Caco-2 (cell line): ENCODE results near the gene BAG2. TPM values are rescaled to one million over a fixed set of nuclear protein-coding genes. Genes with fewer than 3 reads are reported as not detected.

Experiments
- BruUV-seq: library from RNA; stranded (reverse); fragments of 400-500 nt; replicated peaks from 2 replicates; lab custom pipeline; 2021; lab: Mats Ljungman, UMichigan
- CTCF ChIA-PET: fragments of 300-600 bp; sonication (Branson Sonifier 250); formaldehyde crosslinking; loops from one replicate; lab custom pipeline; 2022; ENCODE audit warnings: antibody characterized with exemption; lab: Charles Lee
- POLR2A ChIA-PET: fragments of 300-600 bp; sonication (Branson Sonifier 250); formaldehyde crosslinking; loops from one replicate; lab custom pipeline; 2022; ENCODE audit warnings: antibody characterized with exemption; lab: Charles Lee
- DNase-seq, 2 experiments: peaks; one replicate each; pipeline versions ENCODE4 v3.0.0 to v3.0.0-alpha.2; 2020 to 2022
- H3K27me3 ChIP-seq: replicated peaks from 2 replicates; pipeline ENCODE4 v1.6.0; 2011; ENCODE audit warnings: low read length; ENCODE audit not compliant: control insufficient read depth, insufficient read depth
- H3K36me3 ChIP-seq: 2 replicates; pipeline ENCODE4 v1.5.1; 2011; ENCODE audit warnings: low read length; ENCODE audit not compliant: control insufficient read depth, insufficient read depth
- H3K4me1 ChIP-seq: fragments of 250-450 bp; sonication (Bioruptor Pico); 2 replicates; pipeline ENCODE4 v1.5.1; 2020; ENCODE audit warnings: mild to moderate bottlenecking
- H3K4me3 ChIP-seq: 2 replicates; pipeline ENCODE4 v1.5.1; 2011; ENCODE audit warnings: low read depth, mild to moderate bottlenecking, control low read depth, low read length
- H3K9me3 ChIP-seq: fragments of 250-450 bp; sonication (Bioruptor Pico); 2 replicates; pipeline ENCODE4 v1.5.1; 2020; ENCODE audit warnings: mild to moderate bottlenecking, moderate library complexity
- H3K27ac Mint-ChIP-seq: one replicate; pipeline ENCODE4 v1.8.0; 2022; ENCODE audit warnings: mixed read lengths; ENCODE audit not compliant: unreplicated experiment
- H3K27me3 Mint-ChIP-seq: one replicate; pipeline ENCODE4 v1.8.0; 2022; ENCODE audit warnings: mixed read lengths; ENCODE audit not compliant: insufficient read depth, unreplicated experiment
- H3K36me3 Mint-ChIP-seq: one replicate; pipeline ENCODE4 v1.8.0; 2022; ENCODE audit warnings: mild to moderate bottlenecking, mixed read lengths; ENCODE audit not compliant: insufficient read depth, unreplicated experiment
- H3K4me1 Mint-ChIP-seq: one replicate; pipeline ENCODE4 v1.8.0; 2022; ENCODE audit warnings: low read depth, mixed read lengths; ENCODE audit not compliant: unreplicated experiment
- H3K4me3 Mint-ChIP-seq: one replicate; pipeline ENCODE4 v1.8.0; 2022; ENCODE audit warnings: mild to moderate bottlenecking, moderate library complexity, mixed read lengths; ENCODE audit not compliant: unreplicated experiment
- H3K9me3 Mint-ChIP-seq: one replicate; pipeline ENCODE4 v1.8.0; 2022; ENCODE audit warnings: mixed read lengths; ENCODE audit not compliant: unreplicated experiment
- intact Hi-C: fragments of 100-400 bp; cut with micrococcal nuclease; formaldehyde crosslinking; loops from one replicate; pipeline ENCODE4 v1.10.0; 2022; ENCODE audit not compliant: unreplicated experiment
- total RNA-seq: library from RNA; stranded (reverse); gene quantifications from 2 replicates; pipeline ENCODE4 v1.2.3, GENCODE V29; 2022
- TF ChIP-seq, protein P1 (sequence below), 2 experiments: fragments of 200-600 bp in 1 of 2; IDR thresholded peaks; 1 replicate in 1 of 2; 2 replicates in 1 of 2; pipeline versions ENCODE4 v1.5.1 to v1.8.0; 2011 to 2022; ENCODE audit warnings: antibody characterized with exemption in 1 of 2, control low read depth in 1 of 2, inconsistent platforms in 1 of 2, low read depth in 1 of 2, low read length in 1 of 2, mild to moderate bottlenecking in 1 of 2, moderate library complexity in 1 of 2; ENCODE audit not compliant: insufficient read depth in 1 of 2, severe bottlenecking in 1 of 2, unreplicated experiment in 1 of 2

BAG2 gene
- total RNA-seq, 1 experiment from 2014 or later: 9.5 TPM

DNA sequence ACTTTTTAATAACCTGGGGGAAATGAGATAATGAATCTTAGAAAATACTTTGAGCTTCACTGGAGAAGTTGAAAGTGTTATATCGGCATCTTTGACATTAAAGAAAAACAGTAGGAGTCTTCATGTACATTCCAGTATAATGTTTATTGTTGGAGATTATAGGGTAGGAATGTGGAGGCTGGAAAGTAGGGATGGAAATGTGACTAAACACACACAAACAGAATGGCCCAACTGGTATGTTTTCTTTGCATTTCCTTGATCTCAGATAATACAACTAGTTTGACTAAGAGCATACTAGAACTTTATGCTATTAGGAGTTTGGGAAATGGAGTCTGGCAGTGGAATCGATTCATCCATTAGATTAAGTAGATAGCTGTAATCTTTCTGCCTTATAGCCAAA, 10.1 kb upstream of the BAG2 start:
- intact Hi-C loops: no loop called here
- Mint-ChIP-seq H3K27me3 (no peaks in the 10 kb centered on the region), H3K4me1 (no peaks in the 10 kb centered on the region), H3K9me3 (no peaks in the 10 kb centered on the region), H3K4me3 (no peak overlapping the region), H3K36me3 (peaks cover 14% of the 10 kb centered on the region), H3K27ac (no peak overlapping the region)
- BruUV-seq: no TSS peak
- Histone ChIP-seq H3K36me3 (peaks cover 1% of the 10 kb centered on the region; the same call in 1 of the 2 replicates), H3K27me3 (no peaks in the 10 kb centered on the region), H3K4me3 (no peak overlapping the region), H3K4me1 (no peaks in the 10 kb centered on the region), H3K9me3 (no peaks in the 10 kb centered on the region)
- ChIA-PET CTCF (no interaction called here), POLR2A (no interaction called here)
- TF ChIP-seq, protein P1, sequence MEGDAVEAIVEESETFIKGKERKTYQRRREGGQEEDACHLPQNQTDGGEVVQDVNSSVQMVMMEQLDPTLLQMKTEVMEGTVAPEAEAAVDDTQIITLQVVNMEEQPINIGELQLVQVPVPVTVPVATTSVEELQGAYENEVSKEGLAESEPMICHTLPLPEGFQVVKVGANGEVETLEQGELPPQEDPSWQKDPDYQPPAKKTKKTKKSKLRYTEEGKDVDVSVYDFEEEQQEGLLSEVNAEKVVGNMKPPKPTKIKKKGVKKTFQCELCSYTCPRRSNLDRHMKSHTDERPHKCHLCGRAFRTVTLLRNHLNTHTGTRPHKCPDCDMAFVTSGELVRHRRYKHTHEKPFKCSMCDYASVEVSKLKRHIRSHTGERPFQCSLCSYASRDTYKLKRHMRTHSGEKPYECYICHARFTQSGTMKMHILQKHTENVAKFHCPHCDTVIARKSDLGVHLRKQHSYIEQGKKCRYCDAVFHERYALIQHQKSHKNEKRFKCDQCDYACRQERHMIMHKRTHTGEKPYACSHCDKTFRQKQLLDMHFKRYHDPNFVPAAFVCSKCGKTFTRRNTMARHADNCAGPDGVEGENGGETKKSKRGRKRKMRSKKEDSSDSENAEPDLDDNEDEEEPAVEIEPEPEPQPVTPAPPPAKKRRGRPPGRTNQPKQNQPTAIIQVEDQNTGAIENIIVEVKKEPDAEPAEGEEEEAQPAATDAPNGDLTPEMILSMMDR (IDR thresholded peaks at IDR 0.05; ENCODE audit: insufficient read depth in 1 of 2, low read depth in 1 of 2, low read length in 1 of 2, severe bottlenecking in 1 of 2, unreplicated experiment in 1 of 2): no peak
- no peak for DNase-seq

DNA sequence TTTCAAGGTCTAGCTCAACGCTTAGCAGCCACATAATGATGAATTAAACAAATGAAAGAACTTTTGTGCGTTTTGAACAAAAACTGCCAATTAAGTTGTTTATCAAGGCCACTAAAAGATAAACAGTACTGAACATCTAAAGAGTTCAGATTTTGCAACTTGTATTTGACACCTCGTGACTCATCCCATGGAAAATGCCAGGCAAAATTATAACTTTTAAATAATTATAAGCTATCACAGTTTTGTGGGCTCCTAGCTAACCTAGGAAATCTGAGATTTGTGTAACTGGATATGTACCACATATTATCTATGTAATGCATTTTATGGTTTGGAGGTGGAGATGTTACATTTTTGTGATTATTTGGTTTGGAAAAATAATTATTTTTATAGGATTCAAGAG, 9.6 kb upstream of the BAG2 start:
- H3K4me1 ChIP-seq: no peaks in the 10 kb centered on the region
- no TSS peak for BruUV-seq
- intact Hi-C loops: no loop called here
- Mint-ChIP-seq H3K9me3 (no peaks in the 10 kb centered on the region), H3K36me3 (peaks cover 14% of the 10 kb centered on the region), H3K27ac (no peak overlapping the region), H3K27me3 (no peaks in the 10 kb centered on the region), H3K4me1 (no peaks in the 10 kb centered on the region), H3K4me3 (no peak overlapping the region)
- TF ChIP-seq, protein P1 (IDR thresholded peaks at IDR 0.05; ENCODE audit: insufficient read depth in 1 of 2, low read depth in 1 of 2, low read length in 1 of 2, severe bottlenecking in 1 of 2, unreplicated experiment in 1 of 2): no peak
- DNase-seq: no peak
- peaks cover 1% of the 10 kb centered on the region; the same call in 1 of the 2 replicates for H3K36me3 ChIP-seq
- CTCF ChIA-PET: no interaction called here
- no peaks in the 10 kb centered on the region for H3K9me3 ChIP-seq
- H3K4me3 ChIP-seq: no peak overlapping the region
- POLR2A ChIA-PET: no interaction called here
- no peaks in the 10 kb centered on the region for H3K27me3 ChIP-seq

DNA sequence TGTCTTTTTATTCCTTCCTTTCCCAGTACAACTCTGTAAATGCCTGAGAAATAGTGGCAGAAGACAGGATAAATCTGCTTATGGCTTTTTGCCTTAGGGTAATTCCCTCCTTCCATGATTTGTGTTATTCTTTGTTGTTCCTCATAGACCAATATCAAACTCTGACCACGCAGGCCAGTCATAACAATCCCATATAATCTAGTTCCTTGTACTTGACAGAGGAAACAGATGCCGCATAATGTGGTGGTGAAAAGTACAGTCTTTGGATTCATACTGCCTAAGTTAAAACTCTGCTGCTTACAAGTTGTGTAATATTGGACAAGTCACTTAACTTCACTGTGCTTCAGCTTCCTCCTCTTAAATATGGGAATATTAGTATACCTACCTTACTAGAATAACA, 8.2 kb upstream of the BAG2 start:
- H3K27me3 ChIP-seq: no peaks in the 10 kb centered on the region
- Mint-ChIP-seq H3K27ac (no peak overlapping the region), H3K4me3 (no peak overlapping the region), H3K36me3 (peaks cover 14% of the 10 kb centered on the region), H3K27me3 (no peaks in the 10 kb centered on the region), H3K9me3 (no peaks in the 10 kb centered on the region), H3K4me1 (no peaks in the 10 kb centered on the region)
- TF ChIP-seq, protein P1 (IDR thresholded peaks at IDR 0.05; ENCODE audit: insufficient read depth in 1 of 2, low read depth in 1 of 2, low read length in 1 of 2, severe bottlenecking in 1 of 2, unreplicated experiment in 1 of 2): no peak
- BruUV-seq: no TSS peak
- no peaks in the 10 kb centered on the region for H3K36me3 ChIP-seq
- H3K4me1 ChIP-seq: no peaks in the 10 kb centered on the region
- CTCF ChIA-PET: no interaction called here
- H3K4me3 ChIP-seq: no peak overlapping the region
- intact Hi-C loops: no loop called here
- POLR2A ChIA-PET: no interaction called here
- H3K9me3 ChIP-seq: no peaks in the 10 kb centered on the region
- no peak for DNase-seq
